Neural cell (in vitro differentiated cells): Measurements from ENCODE around the gene DIPK1C. TPM values are rescaled to one million over a fixed set of nuclear protein-coding genes. Genes with fewer than 3 reads are reported as not detected.

ENCODE experiments used
- H2AFZ ChIP-seq: fragments of 200-600, 300-800 bp; sonication (generic), shearing (Covaris generic); 2 replicates; pipeline ENCODE4 v1.6.0; 2014; ENCODE audit warnings: low read depth, mild to moderate bottlenecking, antibody characterized with exemption, low read length, moderate library complexity
- H3F3A ChIP-seq: fragments of 200-600 bp; shearing (Covaris generic); 2 replicates; pipeline ENCODE4 v1.6.1; 2016; ENCODE audit warnings: mild to moderate bottlenecking, moderate library complexity, mixed read lengths, antibody characterized with exemption, low read length; ENCODE audit not compliant: insufficient read depth, poor library complexity, severe bottlenecking
- H3K27ac ChIP-seq: fragments of 200-600, 300-800 bp; sonication (generic), shearing (Covaris generic); 2 replicates; pipeline ENCODE4 v1.5.1; 2014; ENCODE audit warnings: mild to moderate bottlenecking, low read length, moderate library complexity
- H3K27me3 ChIP-seq: fragments of 300-800, 200-600 bp; sonication (generic), shearing (Covaris generic); 2 replicates; pipeline ENCODE4 v1.6.0; 2014; ENCODE audit warnings: mild to moderate bottlenecking, low read depth, low read length, moderate library complexity; ENCODE audit not compliant: insufficient read depth
- H3K36me3 ChIP-seq: fragments of 300-800, 200-600 bp; sonication (generic), shearing (Covaris generic); 2 replicates; pipeline ENCODE4 v1.5.1; 2014; ENCODE audit warnings: mild to moderate bottlenecking, antibody characterized with exemption, low read length, moderate library complexity; ENCODE audit not compliant: insufficient read depth
- H3K4me2 ChIP-seq: fragments of 300-800, 200-600 bp; sonication (generic), shearing (Covaris generic); 2 replicates; pipeline ENCODE4 v1.6.0; 2014; ENCODE audit warnings: mild to moderate bottlenecking, low read length
- H3K4me3 ChIP-seq: fragments of 300-800, 200-600 bp; sonication (generic), shearing (Covaris generic); 2 replicates; pipeline ENCODE4 v1.5.1; 2014; ENCODE audit warnings: mild to moderate bottlenecking, low read length, moderate library complexity
- H3K79me2 ChIP-seq: fragments of 200-600 bp; shearing (Covaris generic); replicated peaks from 2 replicates; pipeline ENCODE4 v1.6.0; 2014; ENCODE audit warnings: mild to moderate bottlenecking, low read length, moderate library complexity; ENCODE audit not compliant: insufficient read depth
- H3K9ac ChIP-seq: fragments of 300-800, 200-600 bp; sonication (generic), shearing (Covaris generic); 2 replicates; pipeline ENCODE4 v1.6.1; 2016; ENCODE audit warnings: mild to moderate bottlenecking, low read length, mixed read lengths
- H3K9me2 ChIP-seq: fragments of 200-600 bp; shearing (Covaris generic); 2 replicates; pipeline ENCODE4 v1.6.1; 2016; ENCODE audit warnings: mild to moderate bottlenecking, low read length, mixed read lengths; ENCODE audit not compliant: insufficient read depth
- H3K9me3 ChIP-seq: fragments of 200-600, 300-800 bp; sonication (generic), shearing (Covaris generic); 2 replicates; pipeline ENCODE4 v1.6.1; 2016; ENCODE audit warnings: mild to moderate bottlenecking, mixed run types, low read length, moderate library complexity, mixed read lengths
- H4K20me1 ChIP-seq: fragments of 200-600 bp; shearing (Covaris generic); 2 replicates; pipeline ENCODE4 v1.6.1; 2016; ENCODE audit warnings: mild to moderate bottlenecking, mixed run types; ENCODE audit not compliant: insufficient read depth
- CTCF ChIP-seq: fragments of 450-650 bp; IDR thresholded peaks from 2 replicates; pipeline ENCODE4 v1.5.1; 2014; ENCODE audit warnings: antibody characterized with exemption, mild to moderate bottlenecking, moderate library complexity; ENCODE audit not compliant: poor library complexity, severe bottlenecking
- EP300 ChIP-seq: fragments of 450-650 bp; conservative IDR thresholded peaks from 2 replicates; pipeline ENCODE4 v1.6.1; 2014; ENCODE audit warnings: antibody characterized with exemption, mild to moderate bottlenecking, moderate library complexity; ENCODE audit not compliant: poor library complexity, severe bottlenecking
- EZH2 ChIP-seq: fragments of 200-600, 300-800 bp; shearing (Covaris generic), sonication (generic); IDR thresholded peaks from 2 replicates; pipeline ENCODE4 v1.6.1; 2014; ENCODE audit warnings: antibody characterized with exemption, low read length, borderline replicate concordance, mild to moderate bottlenecking; ENCODE audit not compliant: insufficient read depth, poor library complexity, severe bottlenecking
- MXI1 ChIP-seq: fragments of 450-650 bp; conservative IDR thresholded peaks from 2 replicates; pipeline ENCODE4 v1.6.1; 2014; ENCODE audit warnings: antibody characterized with exemption, mild to moderate bottlenecking; ENCODE audit not compliant: poor library complexity, severe bottlenecking
- POLR2AphosphoS5 ChIP-seq: IDR thresholded peaks from 2 replicates; pipeline ENCODE4 v1.6.1; 2012
- RAD21 ChIP-seq: fragments of 450-650 bp; conservative IDR thresholded peaks from 2 replicates; pipeline ENCODE4 v1.6.1; 2014; ENCODE audit warnings: antibody characterized with exemption, mild to moderate bottlenecking, moderate library complexity
- REST ChIP-seq: IDR thresholded peaks from 2 replicates; pipeline ENCODE4 v1.6.1; 2012; ENCODE audit warnings: borderline replicate concordance
- SMC3 ChIP-seq: fragments of 450-650 bp; conservative IDR thresholded peaks from 2 replicates; pipeline ENCODE4 v1.6.1; 2014; ENCODE audit warnings: antibody characterized with exemption, mild to moderate bottlenecking, moderate library complexity; ENCODE audit not compliant: poor library complexity
- TAF1 ChIP-seq: IDR thresholded peaks from 2 replicates; pipeline ENCODE4 v1.6.1; 2012; ENCODE audit warnings: low read depth
- polyA plus RNA-seq: library from polyadenylated mRNA; depleted of rRNA; stranded (reverse); fragments of >200 nt; gene quantifications from 2 replicates; pipeline ENCODE4 v1.2.3, GENCODE V29; 2014

DIPK1C gene
- polyA plus RNA-seq, 1 donor from 2014 or later = not detected

GRCh38 chr18:74450626-74451025 is 6.5 kb downstream of the DIPK1C start:
- H3K4me3 ChIP-seq = no peak overlapping the region
- no peaks in the 10 kb centered on the region for H3K9me2 ChIP-seq
- no peaks in the 10 kb centered on the region for H3F3A ChIP-seq
- H3K79me2 ChIP-seq = no peaks in the 10 kb centered on the region
- no peak overlapping the region for H3K4me2 ChIP-seq
- peaks cover 11% of the 10 kb centered on the region for H3K27me3 ChIP-seq
- no peaks in the 10 kb centered on the region for H3K9me3 ChIP-seq
- TF ChIP-seq SMC3 = no peak
- TF ChIP-seq POLR2AphosphoS5 = no peak
- TF ChIP-seq TAF1 = no peak
- no peak for TF ChIP-seq REST
- TF ChIP-seq RAD21 = no peak
- no peak for TF ChIP-seq CTCF
- TF ChIP-seq MXI1 = no peak
- TF ChIP-seq EP300 = no peak
- no peak for TF ChIP-seq EZH2
- H4K20me1 ChIP-seq = no peaks in the 10 kb centered on the region
- H2AFZ ChIP-seq = no peak overlapping the region
- no peak overlapping the region for H3K9ac ChIP-seq
- no peak overlapping the region for H3K27ac ChIP-seq
- H3K36me3 ChIP-seq = no peaks in the 10 kb centered on the region

GRCh38 chr18:74447404-74448152 is 9.5 kb downstream of the DIPK1C start:
- Histone ChIP-seq H3K79me2 (no peaks in the 10 kb centered on the region), H3K36me3 (no peaks in the 10 kb centered on the region), H3F3A (no peaks in the 10 kb centered on the region), H4K20me1 (no peaks in the 10 kb centered on the region), H3K4me2 (no peak overlapping the region), H3K27ac (no peak overlapping the region), H3K9me3 (no peaks in the 10 kb centered on the region), H3K9me2 (no peaks in the 10 kb centered on the region), H3K9ac (no peak overlapping the region), H3K4me3 (no peak overlapping the region), H2AFZ (no peak overlapping the region), H3K27me3 (no peaks in the 10 kb centered on the region)
- no peak for TF ChIP-seq REST
